ENCODE data around the gene TTLL10.
A peak's percentile ranks its signal among the peaks of the same experiment; 100 is the strongest.

The TTLL10 gene

DNA sequence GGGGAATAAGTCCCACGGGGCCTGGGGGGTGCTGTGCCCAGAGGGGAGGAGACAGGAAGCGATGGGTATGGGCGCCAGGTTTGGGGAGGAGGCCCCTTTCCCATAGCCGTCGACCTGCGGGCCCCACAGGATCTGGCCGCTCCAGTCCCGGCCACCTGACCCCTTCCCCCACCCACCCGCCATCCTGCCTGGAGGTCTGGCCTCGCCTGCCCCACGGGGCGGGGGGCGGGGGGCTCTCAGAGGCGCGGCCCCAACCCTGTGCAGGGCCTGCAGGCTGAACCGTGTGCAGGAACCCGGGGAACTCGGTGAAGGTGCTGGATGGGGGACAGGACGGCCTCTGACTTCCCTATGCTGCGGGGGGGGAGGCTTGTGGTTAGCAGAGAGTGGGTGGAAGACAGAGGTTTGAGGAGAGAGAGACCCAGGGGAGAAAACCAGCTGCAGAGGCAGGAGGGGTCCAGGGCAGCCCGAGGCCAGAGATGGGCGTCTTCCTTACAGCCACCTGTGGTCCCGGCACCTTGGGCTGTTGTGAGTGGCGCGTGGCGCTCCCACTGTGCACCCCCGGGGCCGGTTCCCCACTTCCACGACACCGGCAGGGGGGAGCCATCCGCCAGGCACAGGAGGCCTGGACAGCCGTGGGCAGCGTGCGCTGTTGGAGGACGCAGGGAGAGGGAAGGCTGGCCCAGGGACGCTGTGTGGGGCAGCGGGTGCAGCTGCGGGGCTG lies 35.2 kb downstream of the TTLL10 start:
- TF ChIP-seq POLR2A (IDR thresholded peaks at IDR 0.05; ENCODE audit: low read depth, low read length): no peak
- no peak for TF ChIP-seq POLR2AphosphoS5 (IDR thresholded peaks at IDR 0.05; ENCODE audit: low read depth, low read length)
- no peak for TF ChIP-seq TAF1 (IDR thresholded peaks at IDR 0.05; ENCODE audit: borderline replicate concordance, low read depth, low read length)
- FAIRE-seq: no peak
- no peak for DNase-seq (ENCODE audit: insufficient read length)

DNA sequence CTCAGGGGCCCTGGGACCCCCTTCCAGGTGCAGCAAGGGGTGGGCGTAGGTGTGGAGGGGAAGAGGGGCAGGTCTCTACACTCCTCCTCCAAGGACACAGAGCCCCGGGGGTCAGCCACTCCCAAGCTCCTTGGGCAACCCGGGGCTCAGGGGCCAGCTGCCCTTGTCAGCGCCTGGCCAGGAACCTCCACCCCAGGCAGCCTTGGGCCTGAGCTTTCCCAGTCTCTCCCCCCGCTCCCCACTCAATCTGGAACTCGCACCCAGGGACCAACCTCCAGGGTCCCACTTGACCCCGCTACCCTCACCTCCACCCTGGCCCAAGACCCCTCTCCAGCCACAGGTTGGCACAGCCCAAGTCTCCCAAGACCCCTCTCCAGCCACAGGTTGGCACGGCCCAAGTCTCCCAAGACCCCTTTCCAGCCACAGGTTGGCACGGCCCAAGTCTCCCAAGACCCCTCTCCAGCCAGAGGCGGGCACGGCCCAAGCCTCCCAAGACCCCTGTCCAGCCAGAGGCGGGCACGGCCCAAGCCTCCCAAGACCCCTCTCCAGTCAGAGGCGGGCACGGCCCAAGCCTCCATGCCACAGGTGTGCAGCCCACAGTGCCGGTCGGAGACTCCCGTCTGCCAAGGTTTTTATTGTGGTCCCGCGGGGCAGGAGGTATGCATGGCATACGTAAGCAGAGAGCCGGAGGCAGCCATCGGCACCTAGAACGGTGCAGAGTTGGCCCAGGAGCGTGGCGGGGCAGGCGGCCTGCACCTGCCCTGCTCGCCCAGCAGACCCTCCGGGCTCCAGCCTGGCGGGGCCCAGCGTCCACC lies 37.3 kb downstream of the TTLL10 start:
- TF ChIP-seq POLR2A (IDR thresholded peaks at IDR 0.05; ENCODE audit: low read depth, low read length): no peak
- no peak for TF ChIP-seq POLR2AphosphoS5 (IDR thresholded peaks at IDR 0.05; ENCODE audit: low read depth, low read length)
- FAIRE-seq (no peak), DNase-seq (ENCODE audit: insufficient read length) (no peak)

DNA sequence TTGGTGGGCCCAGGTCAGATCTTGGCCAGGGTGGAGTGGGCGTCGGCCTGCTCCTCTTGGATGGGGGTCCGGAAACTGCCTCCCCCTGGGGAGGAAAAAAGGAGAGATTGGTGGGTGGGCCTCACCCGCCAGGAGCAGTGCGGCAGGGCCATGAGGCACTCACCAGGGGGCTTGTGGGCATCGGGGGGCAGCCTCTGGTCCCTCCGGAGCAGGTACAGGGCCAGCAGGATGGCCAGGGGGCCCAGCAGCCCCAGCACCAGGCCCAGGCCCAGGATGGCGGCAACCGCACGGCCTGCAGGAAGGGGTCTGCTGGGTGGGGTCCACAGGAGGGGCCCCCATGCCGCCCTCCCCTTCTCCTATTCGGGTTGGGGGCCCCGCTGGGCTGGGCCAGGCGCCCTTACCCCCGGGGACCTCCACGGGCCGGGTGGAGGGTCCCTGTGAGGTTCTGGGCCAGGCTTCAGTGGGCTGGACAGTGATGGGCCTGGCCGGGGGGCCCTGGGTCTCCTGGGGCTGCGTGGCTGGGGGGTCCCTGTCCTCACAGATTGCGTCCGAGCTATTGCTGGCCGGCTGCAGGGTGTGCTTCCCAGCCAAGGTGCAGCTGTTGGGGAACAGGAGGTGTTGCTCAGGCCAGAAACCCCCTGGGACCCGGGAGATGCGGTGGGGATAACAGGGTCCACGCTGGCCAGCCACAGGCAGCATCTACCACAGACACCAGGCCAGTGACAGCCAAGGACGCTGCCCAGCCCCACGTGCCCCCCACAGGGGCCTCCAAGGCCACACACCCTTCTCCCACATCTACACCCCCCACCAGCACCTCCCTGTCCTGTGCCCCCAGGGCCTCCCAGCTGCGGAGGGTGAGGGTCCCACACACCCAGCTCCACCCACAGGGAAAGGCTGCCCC lies 38.1 kb downstream of the TTLL10 start:
- TF ChIP-seq TAF1 (IDR thresholded peaks at IDR 0.05; ENCODE audit: borderline replicate concordance, low read depth, low read length): no peak
- TF ChIP-seq POLR2AphosphoS5 (IDR thresholded peaks at IDR 0.05; ENCODE audit: low read depth, low read length): no peak
- TF ChIP-seq POLR2A (IDR thresholded peaks at IDR 0.05; ENCODE audit: low read depth, low read length): no peak
- DNase-seq (ENCODE audit: insufficient read length) (no peak), FAIRE-seq (no peak)

DNA sequence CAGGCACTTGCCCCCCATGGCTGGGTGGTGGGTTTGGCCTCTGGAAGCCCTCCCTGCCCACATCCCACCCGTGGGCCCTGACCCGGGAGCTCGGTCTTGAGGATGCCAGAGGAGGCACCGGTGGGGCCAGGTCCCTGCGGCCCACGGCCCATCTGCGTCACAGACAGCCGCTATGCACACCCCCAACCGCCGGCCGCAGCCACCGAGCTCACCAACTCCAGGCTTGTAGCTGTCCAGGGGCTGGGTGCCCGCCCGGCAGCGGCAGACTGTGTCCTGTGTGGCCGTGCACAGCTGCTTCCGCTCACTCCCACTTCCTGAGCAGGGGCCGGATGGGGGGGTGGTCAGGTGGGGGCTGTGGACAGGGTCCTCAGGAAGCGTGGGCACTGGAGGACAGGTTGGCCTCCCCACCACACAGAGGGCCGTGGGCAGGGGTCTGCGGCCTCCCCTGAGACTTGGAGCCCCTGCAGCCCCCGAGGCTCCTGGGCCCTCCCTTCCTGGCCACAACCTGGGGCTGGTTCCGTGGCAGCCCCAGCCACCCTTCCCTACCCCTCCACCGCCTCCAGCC lies 39.2 kb downstream of the TTLL10 start:
- DNase-seq (ENCODE audit: insufficient read length) (no peak), FAIRE-seq (peak; percentile 9)
- no peak for TF ChIP-seq TAF1 (IDR thresholded peaks at IDR 0.05; ENCODE audit: borderline replicate concordance, low read depth, low read length)
- TF ChIP-seq POLR2AphosphoS5 (IDR thresholded peaks at IDR 0.05; ENCODE audit: low read depth, low read length): no peak
- no peak for TF ChIP-seq POLR2A (IDR thresholded peaks at IDR 0.05; ENCODE audit: low read depth, low read length)

DNA sequence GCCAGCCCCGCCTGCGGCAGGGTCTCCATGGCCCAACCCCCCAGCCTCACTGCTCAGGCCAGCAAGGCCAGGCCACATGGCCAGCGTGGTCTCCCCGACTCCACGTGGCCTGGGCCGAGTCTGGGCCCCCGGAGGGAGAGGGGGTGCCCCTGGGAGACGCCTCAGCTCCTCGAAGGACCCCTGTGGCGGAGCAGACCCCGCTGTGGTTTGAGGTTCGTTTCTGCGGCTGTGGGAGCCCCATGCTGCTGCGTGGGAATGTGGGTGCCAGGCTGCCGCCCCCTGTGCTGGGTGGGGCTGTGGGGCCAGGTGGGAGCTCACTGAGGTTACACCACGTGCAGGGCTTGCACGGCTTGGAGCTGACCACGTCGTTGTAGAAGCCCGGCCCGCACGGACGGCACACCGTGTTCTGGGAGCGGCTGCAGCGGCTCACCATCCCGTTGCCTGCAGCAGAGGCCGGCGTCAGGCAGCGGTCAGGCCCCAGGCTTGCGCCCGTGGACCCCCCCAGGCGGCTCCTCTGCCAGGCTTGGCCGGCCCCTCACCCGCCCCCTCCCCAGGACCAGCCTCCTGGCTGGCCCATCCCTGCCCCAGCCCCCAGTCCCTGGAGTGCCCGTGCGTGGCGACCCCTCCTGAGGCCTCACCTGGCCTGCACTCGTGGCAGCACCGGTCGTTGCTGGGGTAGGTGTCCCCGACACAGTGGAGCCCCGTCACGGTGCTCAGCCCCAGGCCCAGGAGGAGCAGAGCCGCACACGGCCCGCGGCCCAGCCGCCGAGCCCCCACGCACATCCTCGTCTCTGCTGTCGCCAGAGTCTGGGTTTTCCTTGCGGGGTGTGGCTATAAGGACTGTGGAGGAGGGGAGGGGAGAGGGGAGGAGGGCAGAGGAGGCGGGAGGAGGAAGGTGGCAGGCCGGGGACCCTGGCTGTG lies 39.9 kb downstream of the TTLL10 start, which contains the start of gene TNFRSF4:
Gene TNFRSF4 (minus strand): TSS at position 809 of the 921 bp plus-strand sequence. CDS start 26 bp downstream, at position 783.
- peak; percentile 76 for FAIRE-seq
- TF ChIP-seq POLR2A (IDR thresholded peaks at IDR 0.05; ENCODE audit: low read depth, low read length) (no peak), TAF1 (IDR thresholded peaks at IDR 0.05; ENCODE audit: borderline replicate concordance, low read depth, low read length) (no peak), POLR2AphosphoS5 (IDR thresholded peaks at IDR 0.05; ENCODE audit: low read depth, low read length) (no peak)

DNA sequence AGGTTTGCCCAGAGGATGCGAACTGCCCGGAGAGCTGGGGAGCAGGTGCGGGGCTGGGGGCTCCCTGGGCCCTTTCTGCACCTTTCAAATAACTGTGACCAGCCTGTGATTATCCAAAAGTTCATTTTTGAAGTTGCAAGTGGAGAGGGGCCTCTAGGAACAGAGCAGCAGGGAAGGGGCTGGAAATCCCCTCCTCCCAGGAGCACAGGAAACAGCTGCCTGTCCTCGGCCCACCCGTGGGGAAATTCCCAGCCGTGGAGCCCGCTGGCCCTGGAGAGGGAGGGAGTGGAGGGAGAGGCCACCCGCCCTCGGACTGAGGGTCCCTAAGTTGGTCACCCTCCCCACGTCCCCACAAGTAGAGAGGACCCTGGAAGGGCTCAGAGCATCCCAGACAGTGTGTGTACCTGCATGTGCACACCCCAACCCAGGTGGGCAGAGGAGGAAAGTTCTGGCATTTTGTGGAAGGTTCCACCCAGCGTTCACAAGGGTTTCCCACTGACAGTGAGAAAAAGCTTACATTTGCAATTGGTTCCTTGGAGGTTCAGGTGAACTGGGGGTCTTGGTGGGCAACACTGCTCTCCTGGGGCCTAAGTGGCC lies 41.5 kb downstream of the TTLL10 start:
- FAIRE-seq (peak; percentile 90), DNase-seq (ENCODE audit: insufficient read length) (no peak)
- TF ChIP-seq POLR2AphosphoS5 (IDR thresholded peaks at IDR 0.05; ENCODE audit: low read depth, low read length) (no peak), TAF1 (IDR thresholded peaks at IDR 0.05; ENCODE audit: borderline replicate concordance, low read depth, low read length) (no peak), POLR2A (IDR thresholded peaks at IDR 0.05; ENCODE audit: low read depth, low read length) (no peak)

More for the DNA sequence above, 39.9 kb downstream of the TTLL10 start, which contains the start of gene TNFRSF4:
- DNase-seq (ENCODE audit: insufficient read length): no peak

DNA sequence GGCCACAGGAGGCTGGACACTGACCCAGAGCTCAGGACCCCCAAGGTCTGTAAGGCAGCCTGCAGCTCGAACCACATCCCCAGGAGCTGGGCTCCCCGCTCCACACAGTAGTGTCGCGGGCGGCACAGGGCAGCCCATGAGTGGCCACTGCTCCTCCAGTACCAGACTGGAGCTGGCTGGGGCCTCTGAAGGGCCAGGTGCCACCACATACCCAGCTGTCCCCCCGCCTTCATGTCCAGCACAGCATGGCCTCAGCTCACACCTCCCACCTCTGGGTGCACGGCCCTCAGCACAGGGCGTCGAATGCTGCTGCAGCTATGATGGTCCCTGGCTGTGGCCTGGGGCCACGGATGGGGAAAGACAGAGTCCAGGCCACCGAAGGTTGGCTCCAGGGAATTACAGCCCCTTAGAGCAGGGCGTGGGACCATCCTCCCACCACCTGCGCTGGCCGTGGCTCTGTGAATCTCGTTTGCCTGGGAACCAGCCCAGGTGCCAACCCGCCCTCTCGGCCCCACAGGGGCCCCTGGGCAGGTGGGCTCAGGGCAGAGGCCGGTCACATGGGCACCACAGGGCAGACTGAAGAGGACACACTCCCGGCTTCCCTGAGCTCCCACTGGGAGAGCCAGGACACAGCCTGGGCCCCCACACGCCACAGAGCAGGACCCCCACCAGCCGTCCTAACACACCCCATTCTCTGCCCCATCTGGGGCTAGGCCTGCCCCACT lies 42.4 kb downstream of the TTLL10 start:
- TF ChIP-seq TAF1 (IDR thresholded peaks at IDR 0.05; ENCODE audit: borderline replicate concordance, low read depth, low read length) (no peak), POLR2AphosphoS5 (IDR thresholded peaks at IDR 0.05; ENCODE audit: low read depth, low read length) (peak; percentile 18; the same call in 1 of the 2 replicates)
- no peak for FAIRE-seq
- no peak for DNase-seq (ENCODE audit: insufficient read length)

DNA sequence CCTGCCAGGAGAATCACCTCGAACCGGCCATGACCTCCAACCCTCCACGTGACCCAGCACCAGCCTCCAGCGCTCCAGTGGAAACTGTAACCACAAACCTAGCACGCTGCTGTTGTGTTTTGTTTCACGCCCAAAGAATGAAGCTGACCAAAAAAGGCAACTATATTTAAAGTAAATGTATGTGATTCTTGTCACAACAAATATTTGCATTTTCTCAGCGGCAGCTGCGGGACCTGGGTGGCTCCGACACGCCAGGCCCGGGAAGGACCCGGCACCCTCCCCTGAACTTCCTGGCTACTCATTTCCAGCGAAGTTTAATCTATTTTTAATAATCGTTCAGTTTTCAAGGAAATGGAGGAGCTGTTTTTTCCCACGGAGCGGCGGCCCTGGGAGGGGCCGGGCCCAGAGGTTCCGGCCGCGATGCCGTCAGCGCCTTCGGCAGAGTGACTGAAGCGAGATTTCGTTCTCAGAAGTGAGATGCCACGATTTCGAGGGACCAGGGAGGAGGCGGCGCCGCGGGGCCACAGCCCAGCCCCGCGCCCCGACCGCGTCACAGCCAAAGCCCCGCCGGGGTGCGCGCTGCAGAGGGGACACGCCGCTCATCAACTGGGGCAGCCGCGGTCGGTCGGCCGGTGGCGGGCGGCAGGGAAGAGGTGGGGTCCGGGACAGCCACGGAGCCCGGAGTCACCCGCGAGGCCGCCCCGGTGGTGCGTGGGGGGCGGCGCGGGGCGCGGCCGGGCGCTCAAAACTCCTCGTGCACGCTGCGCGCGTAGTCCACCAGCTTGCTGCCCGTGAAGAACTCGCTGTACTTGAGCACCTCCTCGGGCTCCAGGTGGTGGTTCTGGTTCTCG lies 43.3 kb downstream of the TTLL10 start:
- DNase-seq (ENCODE audit: insufficient read length) (no peak), FAIRE-seq (no peak)
- no peak for TF ChIP-seq POLR2A (IDR thresholded peaks at IDR 0.05; ENCODE audit: low read depth, low read length)
- no peak for TF ChIP-seq TAF1 (IDR thresholded peaks at IDR 0.05; ENCODE audit: borderline replicate concordance, low read depth, low read length)
- no peak for TF ChIP-seq POLR2AphosphoS5 (IDR thresholded peaks at IDR 0.05; ENCODE audit: low read depth, low read length)
